ENCODE results near the gene GRID1. TPM values are rescaled to one million over a fixed set of nuclear protein-coding genes. Genes with fewer than 3 reads are reported as not detected.

The GRID1 gene
- polyA plus RNA-seq, 1 of the 3 experiments (the other 2 are of a cell fraction): 0.13 TPM

DNA sequence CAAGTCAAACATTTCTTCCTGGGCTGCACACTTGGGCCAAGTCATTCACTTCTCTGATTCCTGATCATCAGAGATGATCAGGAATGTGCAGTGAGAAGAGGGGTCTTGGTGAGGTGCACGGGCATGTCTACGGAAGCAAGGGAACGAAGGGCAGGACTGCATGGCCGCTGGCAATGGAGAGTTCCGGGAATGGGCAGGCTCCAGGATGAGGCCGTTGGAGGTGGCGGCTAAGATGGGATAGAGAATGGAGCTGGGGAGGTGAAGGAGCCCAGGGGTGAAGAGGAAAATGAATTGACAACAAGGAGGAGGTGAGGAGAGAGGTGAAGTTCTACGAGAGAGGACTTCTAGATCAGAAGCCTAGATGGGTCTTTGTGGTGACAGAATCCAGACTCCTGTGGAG is 260.0 kb downstream of the GRID1 start:
- no peaks in the 10 kb centered on the region for H3K79me2 ChIP-seq (ENCODE audit: insufficient read depth)
- peaks cover 0 to 6% of the 10 kb centered on the region in 2 experiments; a peak in 1 of 4 replicates for H3K4me1 ChIP-seq (ENCODE audit: control insufficient read depth in 1 of 2, insufficient read depth in 2 of 2, low read depth in 1 of 2, low read length in 1 of 2)
- no peaks in the 10 kb centered on the region for H3F3A ChIP-seq (replicated peaks; ENCODE audit: insufficient read depth)
- CTCF ChIA-PET: no interaction called here
- no peaks in the 10 kb centered on the region for H3K27me3 ChIP-seq (ENCODE audit: insufficient read depth)
- no peak for DNase-seq
- H3K4me2 ChIP-seq: no peak overlapping the region
- no peak overlapping the region for H3K27ac ChIP-seq (ENCODE audit: low read depth in 2 of 2, low read length in 1 of 2)
- H4K20me1 ChIP-seq (ENCODE audit: insufficient read depth): no peaks in the 10 kb centered on the region
- no peak overlapping the region for H3K4me3 ChIP-seq (ENCODE audit: low read depth in 2 of 2, low read length in 1 of 2)
- POLR2A ChIA-PET: no interaction called here
- no peaks in the 10 kb centered on the region for H3K36me3 ChIP-seq (replicated peaks in 1 of 2; ENCODE audit: control insufficient read depth in 1 of 2, insufficient read depth in 2 of 2, low read length in 1 of 2)
- TF ChIP-seq PBX3 (IDR thresholded peaks at IDR 0.05) (no peak), RXRA (IDR thresholded peaks at IDR 0.05; ENCODE audit: borderline replicate concordance, low read depth) (no peak), MEF2A (IDR thresholded peaks at IDR 0.05; ENCODE audit: borderline replicate concordance, low read depth) (no peak), TCF12 (IDR thresholded peaks at IDR 0.05) (no peak), RAD21 (IDR thresholded peaks at IDR 0.05; ENCODE audit: low read length) (no peak), SMC3 (IDR thresholded peaks at IDR 0.05; ENCODE audit: low read depth, low read length) (no peak), ELF1 (IDR thresholded peaks at IDR 0.05) (no peak), NRF1 (IDR thresholded peaks at IDR 0.05; ENCODE audit: low read depth, low read length) (no peak), JUND (IDR thresholded peaks at IDR 0.05) (no peak), NFIC (IDR thresholded peaks at IDR 0.05; ENCODE audit: borderline replicate concordance) (no peak), TEAD4 (IDR thresholded peaks at IDR 0.05; ENCODE audit: borderline replicate concordance, insufficient read depth) (no peak), FOSL2 (IDR thresholded peaks at IDR 0.05; ENCODE audit: borderline replicate concordance, low read depth) (no peak), EP300 (IDR thresholded peaks at IDR 0.05; ENCODE audit: borderline replicate concordance in 1 of 2, low read depth in 1 of 2, low read length in 1 of 2) (no peak), POLR2AphosphoS5 (IDR thresholded peaks at IDR 0.05; ENCODE audit: low read depth, low read length) (no peak), MXI1 (IDR thresholded peaks at IDR 0.05; ENCODE audit: low read depth, low read length) (no peak), YY1 (IDR thresholded peaks at IDR 0.05; ENCODE audit: low read depth) (no peak)
- TF ChIP-seq, protein P1, sequence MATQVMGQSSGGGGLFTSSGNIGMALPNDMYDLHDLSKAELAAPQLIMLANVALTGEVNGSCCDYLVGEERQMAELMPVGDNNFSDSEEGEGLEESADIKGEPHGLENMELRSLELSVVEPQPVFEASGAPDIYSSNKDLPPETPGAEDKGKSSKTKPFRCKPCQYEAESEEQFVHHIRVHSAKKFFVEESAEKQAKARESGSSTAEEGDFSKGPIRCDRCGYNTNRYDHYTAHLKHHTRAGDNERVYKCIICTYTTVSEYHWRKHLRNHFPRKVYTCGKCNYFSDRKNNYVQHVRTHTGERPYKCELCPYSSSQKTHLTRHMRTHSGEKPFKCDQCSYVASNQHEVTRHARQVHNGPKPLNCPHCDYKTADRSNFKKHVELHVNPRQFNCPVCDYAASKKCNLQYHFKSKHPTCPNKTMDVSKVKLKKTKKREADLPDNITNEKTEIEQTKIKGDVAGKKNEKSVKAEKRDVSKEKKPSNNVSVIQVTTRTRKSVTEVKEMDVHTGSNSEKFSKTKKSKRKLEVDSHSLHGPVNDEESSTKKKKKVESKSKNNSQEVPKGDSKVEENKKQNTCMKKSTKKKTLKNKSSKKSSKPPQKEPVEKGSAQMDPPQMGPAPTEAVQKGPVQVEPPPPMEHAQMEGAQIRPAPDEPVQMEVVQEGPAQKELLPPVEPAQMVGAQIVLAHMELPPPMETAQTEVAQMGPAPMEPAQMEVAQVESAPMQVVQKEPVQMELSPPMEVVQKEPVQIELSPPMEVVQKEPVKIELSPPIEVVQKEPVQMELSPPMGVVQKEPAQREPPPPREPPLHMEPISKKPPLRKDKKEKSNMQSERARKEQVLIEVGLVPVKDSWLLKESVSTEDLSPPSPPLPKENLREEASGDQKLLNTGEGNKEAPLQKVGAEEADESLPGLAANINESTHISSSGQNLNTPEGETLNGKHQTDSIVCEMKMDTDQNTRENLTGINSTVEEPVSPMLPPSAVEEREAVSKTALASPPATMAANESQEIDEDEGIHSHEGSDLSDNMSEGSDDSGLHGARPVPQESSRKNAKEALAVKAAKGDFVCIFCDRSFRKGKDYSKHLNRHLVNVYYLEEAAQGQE (IDR thresholded peaks at IDR 0.05; ENCODE audit: low read depth, low read length): no peak
- TF ChIP-seq, protein P2, sequence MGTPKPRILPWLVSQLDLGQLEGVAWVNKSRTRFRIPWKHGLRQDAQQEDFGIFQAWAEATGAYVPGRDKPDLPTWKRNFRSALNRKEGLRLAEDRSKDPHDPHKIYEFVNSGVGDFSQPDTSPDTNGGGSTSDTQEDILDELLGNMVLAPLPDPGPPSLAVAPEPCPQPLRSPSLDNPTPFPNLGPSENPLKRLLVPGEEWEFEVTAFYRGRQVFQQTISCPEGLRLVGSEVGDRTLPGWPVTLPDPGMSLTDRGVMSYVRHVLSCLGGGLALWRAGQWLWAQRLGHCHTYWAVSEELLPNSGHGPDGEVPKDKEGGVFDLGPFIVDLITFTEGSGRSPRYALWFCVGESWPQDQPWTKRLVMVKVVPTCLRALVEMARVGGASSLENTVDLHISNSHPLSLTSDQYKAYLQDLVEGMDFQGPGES (IDR thresholded peaks at IDR 0.05; ENCODE audit: low read depth, low read length): no peak
- no peaks in the 10 kb centered on the region for H3K9me3 ChIP-seq
- H3K9ac ChIP-seq: no peak overlapping the region
- WGBS (ENCODE audit: low lambda C conversion rate): 47% methylated on average over 8 of the region's 8 CpGs
- no peaks in the 10 kb centered on the region for H3K9me2 ChIP-seq
- no peak overlapping the region for H2AFZ ChIP-seq (ENCODE audit: low read depth)
